ENCODE measurements around the gene C17orf114.

The C17orf114 gene

GRCh38 chr17:4807605-4808377, 5.7 kb upstream of the C17orf114 start:
- H3K4me3 ChIP-seq: peak overlapping the region; percentile 83
- CTCF ChIA-PET: interaction anchor here (1.0 to 5.2 kb wide), 10 partner anchors 7 to 98 kb away, joined by 3 to 36 read pairs (median 4); partner anchors contain the start of gene ARRB2
- peak overlapping the region; percentile 86 to 90 for H3K27ac ChIP-seq
- WGBS (ENCODE audit: missing lambda C conversion rate): 35% methylated on average over 31 of the region's 32 CpGs
- H3K4me2 ChIP-seq: peak overlapping the region; percentile 88
- FAIRE-seq (no peak), DNase-seq (ENCODE audit: low read depth in 1 of 2, low spot score in 1 of 2) (peak in 1 of 2 experiments; percentile 44), ATAC-seq (peak; percentile 41 to 43; a peak in 5 of 6 replicates)
- H3K9me3 ChIP-seq: no peaks in the 10 kb centered on the region
- no peak for TF ChIP-seq MYC (IDR thresholded peaks at IDR 0.05; ENCODE audit: borderline replicate concordance, low read length)
- no peak for TF ChIP-seq EHMT2 (IDR thresholded peaks at IDR 0.05; ENCODE audit: low read depth)
- TF ChIP-seq BCL3 (IDR thresholded peaks at IDR 0.05): no peak
- no peak for TF ChIP-seq PBX3 (IDR thresholded peaks at IDR 0.05)
- no peak for TF ChIP-seq HES2 (IDR thresholded peaks at IDR 0.05)
- no peak for TF ChIP-seq RNF2 (IDR thresholded peaks at IDR 0.05; ENCODE audit: borderline replicate concordance, low read depth)
- no peak for TF ChIP-seq NR3C1 (IDR thresholded peaks at IDR 0.05)
- TF ChIP-seq EHF (CRISPR knock-in tag; IDR thresholded peaks at IDR 0.05): no peak
- TF ChIP-seq MAX (IDR thresholded peaks at IDR 0.05): no peak
- TF ChIP-seq USF2 (IDR thresholded peaks at IDR 0.05): no peak
- TF ChIP-seq CHD2 (IDR thresholded peaks at IDR 0.05; ENCODE audit: low read length, partially characterized antibody): no peak
- no peak for TF ChIP-seq NPAS2 (CRISPR knock-in tag; IDR thresholded peaks at IDR 0.05; ENCODE audit: borderline replicate concordance)
- TF ChIP-seq RFX5 (IDR thresholded peaks at IDR 0.05): no peak
- TF ChIP-seq HOXA7 (CRISPR knock-in tag; IDR thresholded peaks at IDR 0.05): no peak
- no peak for TF ChIP-seq KDM1A (IDR thresholded peaks at IDR 0.05; ENCODE audit: low read depth)
- no peak for TF ChIP-seq ZSCAN20 (CRISPR knock-in tag; IDR thresholded peaks at IDR 0.05)
- POLR2A ChIA-PET: interaction anchor here (1.3 to 3.9 kb wide), 3 partner anchors 12 to 18 kb away, joined by 4 to 31 read pairs (median 24); partner anchors contain the start of genes GLTPD2 and PSMB6
- peaks cover 14% of the 10 kb centered on the region for H3K4me1 ChIP-seq

GRCh38 chr17:4806777-4807604, 4.9 kb upstream of the C17orf114 start, which contains the start of gene PLD2:
Gene PLD2 (plus strand): TSS chr17:4807152. CDS start chr17:4807773, 621 bp downstream.
- CTCF ChIA-PET: interaction anchor here (0.6 to 5.2 kb wide), 15 partner anchors 11 to 242 kb away, joined by 3 to 36 read pairs (median 4); partner anchors contain the start of genes ARRB2, MED11 and PSMB6
- H3K9me3 ChIP-seq: no peaks in the 10 kb centered on the region
- peak; percentile 43 to 90; a peak in 3 of 5 replicates for TF ChIP-seq JUN (IDR thresholded peaks at IDR 0.05)
- TF ChIP-seq POLR2A (IDR thresholded peaks at IDR 0.05; ENCODE audit: low read length): peak; percentile 88
- no peak for TF ChIP-seq PBX3 (IDR thresholded peaks at IDR 0.05)
- TF ChIP-seq CHD2 (IDR thresholded peaks at IDR 0.05; ENCODE audit: low read length, partially characterized antibody): peak; percentile 70
- peak; percentile 41; the same call in 1 of the 2 replicates for TF ChIP-seq PHF8 (IDR thresholded peaks at IDR 0.05; ENCODE audit: borderline replicate concordance, low read depth)
- TF ChIP-seq TFCP2L1 (CRISPR knock-in tag; IDR thresholded peaks at IDR 0.05): no peak
- peak; percentile 73 for TF ChIP-seq REST (IDR thresholded peaks at IDR 0.05)
- TF ChIP-seq GATA3 (IDR thresholded peaks at IDR 0.05; ENCODE audit: borderline replicate concordance): no peak
- TF ChIP-seq BCL3 (IDR thresholded peaks at IDR 0.05): peak; percentile 91; the same call in 2 of the 3 replicates
- DNase-seq (ENCODE audit: low read depth in 1 of 2, low spot score in 1 of 2) (peak; percentile 81 to 98), FAIRE-seq (no peak), ATAC-seq (peak; percentile 97 to 98)
- peak within 1 kb of the TSS; percentile 83 for H3K4me3 ChIP-seq
- peak within 1 kb of the TSS; percentile 88 for H3K4me2 ChIP-seq
- POLR2A ChIA-PET: interaction anchor here (0.9 to 3.9 kb wide), 6 partner anchors 11 to 160 kb away, joined by 3 to 31 read pairs (median 4); partner anchors contain the start of genes GLTPD2, PSMB6, RNF167 and SLC25A11
- WGBS (ENCODE audit: missing lambda C conversion rate): 0% methylated on average over 11 of the region's 106 CpGs
- H3K27ac ChIP-seq: peak within 1 kb of the TSS; percentile 86 to 90
- H3K4me1 ChIP-seq: peaks cover 14% of the 10 kb centered on the region

All from A549 (cell line).